ENCODE measurements around the gene PMPCA.

Gene PMPCA

GRCh38 chr9:136374183-136374575 is 36.3 kb upstream of the PMPCA start:
- DNase-seq, result no peak

- no peak for DNase-seq
Measured at GRCh38 chr9:136375096-136375495, 35.4 kb upstream of the PMPCA start.

- no peak for DNase-seq
Measured at GRCh38 chr9:136376457-136376856, 34.0 kb upstream of the PMPCA start.

- DNase-seq, result no peak
Measured at GRCh38 chr9:136377341-136378169, 32.9 kb upstream of the PMPCA start.

GRCh38 chr9:136378170-136379002 is 32.1 kb upstream of the PMPCA start:
- no peak for DNase-seq

GRCh38 chr9:136379003-136379287 is 31.5 kb upstream of the PMPCA start:
- DNase-seq, result no peak

- no peak for DNase-seq
Measured at GRCh38 chr9:136379401-136379800, 31.1 kb upstream of the PMPCA start.

- DNase-seq, result no peak
Measured at GRCh38 chr9:136379891-136380290, 30.6 kb upstream of the PMPCA start.

GRCh38 chr9:136380381-136380780 is 30.1 kb upstream of the PMPCA start:
- no peak for DNase-seq

- no peak for DNase-seq
Measured at GRCh38 chr9:136381311-136381710, 29.1 kb upstream of the PMPCA start.

GRCh38 chr9:136381966-136382513 is 28.4 kb upstream of the PMPCA start:
- no peak for DNase-seq

GRCh38 chr9:136383436-136383835 is 27.0 kb upstream of the PMPCA start:
- DNase-seq, result no peak

GRCh38 chr9:136385015-136385414 is 25.4 kb upstream of the PMPCA start:
- no peak for DNase-seq

GRCh38 chr9:136386018-136386417 is 24.4 kb upstream of the PMPCA start:
- no peak for DNase-seq

- DNase-seq, result no peak
Measured at GRCh38 chr9:136387217-136387616, 23.2 kb upstream of the PMPCA start.

GRCh38 chr9:136389396-136389795 is 21.1 kb upstream of the PMPCA start:
- no peak for DNase-seq

GRCh38 chr9:136391737-136392537 is 18.5 kb upstream of the PMPCA start:
- no peak for DNase-seq

- DNase-seq, result no peak
Measured at GRCh38 chr9:136392538-136393449, 17.7 kb upstream of the PMPCA start.

GRCh38 chr9:136393531-136393930 is 16.9 kb upstream of the PMPCA start:
- DNase-seq, result no peak

- DNase-seq, result no peak
Measured at GRCh38 chr9:136394312-136395019, 16.0 kb upstream of the PMPCA start.

GRCh38 chr9:136395020-136395340 is 15.5 kb upstream of the PMPCA start:
- no peak for DNase-seq

All from retina (tissue), 1 donor.